COR-L47 (cell line): Measurements from ENCODE around the gene ARL3.
A peak's percentile ranks its signal among the peaks of the same experiment; 100 is the strongest.
"Not testable (repeated sequence)": the region's sequence is repeated elsewhere in the genome, so short reads cannot be mapped to it uniquely, and the experiment has no call there.

ENCODE experiments used
- DNase-seq: peaks from one replicate; lab custom pipeline; 2025; lab: John Stamatoyannopoulos, UW

ARL3 gene

DNA sequence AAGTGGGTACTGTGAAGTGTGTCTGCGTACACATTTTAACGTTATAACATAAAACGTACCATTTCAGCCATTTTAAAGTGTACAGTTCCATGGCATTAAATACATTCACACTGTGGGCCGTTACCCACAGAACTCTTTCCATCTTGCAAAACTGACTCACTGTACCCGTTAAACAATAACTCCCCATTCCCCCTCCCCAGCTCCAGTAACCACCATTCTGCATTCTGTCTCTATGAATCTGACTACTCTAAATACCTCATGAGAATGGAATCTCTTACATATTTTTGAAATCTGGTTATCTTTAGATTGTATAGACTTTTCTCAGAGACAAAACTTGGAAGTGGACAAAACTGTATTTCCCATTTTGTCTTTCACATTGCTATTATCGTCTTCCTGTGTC is 9.3 kb downstream of the ARL3 start:
- DNase-seq, result no peak

DNA sequence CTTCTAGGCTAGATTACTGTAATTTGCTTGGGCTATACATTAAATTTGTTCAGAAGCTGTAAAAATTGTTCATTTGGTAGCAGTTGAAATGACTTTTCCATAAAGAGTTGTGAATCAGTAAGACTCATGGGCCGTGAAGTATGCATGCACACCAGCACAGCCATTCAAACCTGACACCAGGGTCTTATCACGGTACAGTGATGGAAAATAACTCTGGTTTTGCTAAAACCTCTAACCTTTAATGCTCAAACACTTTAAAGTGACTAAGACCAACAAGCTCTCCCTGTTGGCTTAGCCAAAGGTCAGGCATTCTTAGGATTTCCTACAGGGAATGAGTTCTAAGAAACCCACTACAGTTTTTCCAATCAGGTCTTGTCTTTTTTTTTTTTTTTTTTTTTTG is 11.5 kb downstream of the ARL3 start:
- DNase-seq, result no peak

DNA sequence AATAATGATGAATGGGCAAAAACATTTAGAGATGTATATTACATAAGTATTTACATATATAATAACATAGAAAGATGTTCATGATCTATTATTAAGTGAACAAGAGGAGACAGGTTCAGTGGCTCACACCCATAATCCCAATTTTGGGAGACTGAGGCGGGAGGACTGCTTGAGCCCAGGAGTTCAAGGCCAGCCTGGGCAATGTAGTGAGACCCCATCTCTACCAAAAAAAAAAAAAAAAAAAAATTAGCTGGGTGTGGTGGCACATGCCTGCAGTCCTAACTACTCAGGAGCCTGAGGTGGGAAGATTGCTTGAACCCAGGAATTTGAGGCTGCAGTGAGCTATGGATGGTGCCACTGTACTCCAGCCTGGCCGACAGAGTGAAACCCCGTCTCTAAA is 12.4 kb downstream of the ARL3 start:
- DNase-seq, result no peak

DNA sequence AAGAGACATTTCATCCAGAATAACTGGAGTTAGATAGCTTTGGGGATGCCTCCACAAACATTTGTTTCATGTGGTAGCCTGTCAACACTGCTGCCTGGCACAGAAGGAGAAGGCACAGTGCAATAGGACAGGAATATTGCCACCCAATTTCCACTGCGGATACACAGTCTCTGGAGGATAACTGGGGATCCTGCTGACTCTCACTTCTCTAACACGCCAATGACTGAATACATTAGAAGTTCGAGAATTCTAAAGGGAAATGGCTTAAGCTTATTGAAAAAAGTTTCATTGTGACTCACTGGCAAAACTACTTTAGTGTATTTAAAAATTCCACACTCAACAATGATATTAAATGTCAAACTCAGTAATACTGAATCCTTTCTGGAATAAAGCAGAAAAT is 12.9 kb downstream of the ARL3 start:
- no peak for DNase-seq

DNA sequence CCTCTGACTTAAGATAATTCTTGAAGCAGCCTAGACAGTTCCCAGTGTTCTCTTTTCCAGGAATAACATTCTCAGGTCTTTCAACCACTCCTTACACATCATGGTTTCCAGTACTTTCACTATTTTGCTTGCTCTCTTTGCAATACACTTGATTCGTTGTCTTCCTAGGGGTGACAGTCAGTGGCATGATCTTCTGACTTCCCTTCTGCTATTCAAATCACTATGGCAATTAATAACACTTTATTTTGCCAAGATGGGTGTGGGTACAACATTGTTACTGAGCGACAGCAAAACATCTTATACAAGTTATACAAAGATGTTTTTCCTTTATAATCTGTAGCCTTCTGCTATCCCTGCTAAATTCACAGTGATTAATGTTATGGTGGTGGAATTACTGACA is 15.3 kb downstream of the ARL3 start:
- no peak for DNase-seq

DNA sequence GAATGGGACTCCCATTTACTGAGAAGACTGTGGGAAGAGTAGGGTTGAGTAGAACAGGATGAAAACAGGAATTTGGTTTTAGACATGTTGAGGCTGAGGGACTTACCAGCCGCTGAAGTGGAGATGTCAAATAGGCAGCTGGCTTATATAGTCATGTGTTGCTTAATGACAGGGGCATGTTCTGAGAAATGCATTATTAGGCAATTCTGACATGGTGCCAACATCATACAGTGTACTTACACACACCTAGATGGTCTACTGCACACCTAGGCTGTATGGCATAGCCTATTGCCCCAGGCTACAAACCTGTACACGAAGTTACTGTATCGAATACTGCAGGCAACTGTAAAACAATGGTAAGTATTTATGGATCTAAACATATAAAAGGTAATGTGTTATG is 17.5 kb downstream of the ARL3 start:
- no peak for DNase-seq

DNA sequence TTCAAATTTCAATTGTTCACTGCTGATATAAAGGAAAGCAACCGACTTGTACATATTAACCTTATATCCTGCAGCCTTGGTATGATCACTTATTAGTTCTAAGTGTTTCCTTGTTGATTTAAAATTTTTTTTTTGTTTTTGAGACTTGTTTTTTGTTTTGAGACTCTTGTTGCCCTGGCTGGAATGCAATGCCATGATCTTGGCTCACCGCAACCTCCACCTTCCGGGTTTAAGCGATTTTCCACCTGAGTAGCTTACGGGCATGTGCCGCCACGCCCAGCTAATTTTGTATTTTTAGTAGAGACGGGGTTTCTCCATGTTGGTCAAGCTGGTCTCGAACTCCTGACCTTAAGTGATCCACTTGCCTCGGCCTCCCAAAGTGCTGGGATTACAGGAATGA is 18.8 kb downstream of the ARL3 start:
- DNase-seq, result not testable (repeated sequence)

DNA sequence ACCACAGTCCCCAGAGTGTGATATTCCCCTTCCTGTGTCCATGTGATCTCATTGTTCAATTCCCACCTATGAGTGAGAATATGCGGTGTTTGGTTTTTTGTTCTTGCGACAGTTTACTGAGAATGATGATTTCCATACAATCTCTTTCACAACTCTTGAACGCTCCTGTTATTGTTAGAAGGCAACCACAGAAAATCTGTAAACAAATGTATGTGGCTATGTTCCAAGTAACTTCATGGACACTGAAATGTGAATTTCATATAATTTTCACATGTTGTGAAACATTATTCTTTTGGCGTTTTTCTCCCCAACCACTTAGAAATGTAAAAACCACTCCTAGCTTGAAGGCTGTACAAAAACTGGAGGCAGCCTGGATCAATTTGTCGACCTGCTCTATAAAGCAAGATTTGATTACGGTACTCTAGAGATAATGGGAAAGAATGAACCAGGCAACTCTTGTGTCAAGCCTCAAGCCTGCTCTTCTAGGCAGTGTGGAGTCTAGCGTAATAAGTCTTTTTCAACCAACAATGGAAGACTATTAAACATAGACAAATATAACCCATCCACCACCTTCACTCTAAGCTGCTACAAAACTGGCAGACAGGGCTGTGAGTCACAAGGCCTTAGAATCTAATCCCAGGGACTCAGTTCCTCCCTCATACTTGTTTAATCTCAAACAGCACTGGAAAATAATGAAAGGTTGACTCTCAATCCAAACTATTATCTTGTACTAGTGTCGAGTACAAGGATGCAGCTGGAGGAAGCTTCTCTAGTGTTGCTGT is 22.7 kb downstream of the ARL3 start:
- no peak for DNase-seq

DNA sequence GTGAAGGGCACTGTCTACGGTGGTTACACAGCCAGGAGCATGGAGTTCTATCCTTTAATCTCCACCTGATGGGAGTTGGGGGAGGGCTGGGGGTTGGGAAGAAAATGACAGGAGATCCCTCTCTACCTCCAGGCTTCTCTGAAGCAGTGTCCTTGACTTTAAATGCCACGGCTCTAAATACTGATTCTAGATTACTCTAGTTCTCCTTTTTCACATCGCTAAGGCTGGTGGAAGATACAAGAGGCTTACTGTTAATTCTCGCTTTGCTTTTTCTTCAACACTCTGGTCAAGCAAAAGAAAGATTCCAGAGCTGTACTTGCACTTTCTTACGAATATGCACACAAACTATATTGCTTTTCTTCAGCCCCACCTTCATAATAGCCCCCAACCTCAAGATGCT is 30.5 kb downstream of the ARL3 start:
- no peak for DNase-seq

DNA sequence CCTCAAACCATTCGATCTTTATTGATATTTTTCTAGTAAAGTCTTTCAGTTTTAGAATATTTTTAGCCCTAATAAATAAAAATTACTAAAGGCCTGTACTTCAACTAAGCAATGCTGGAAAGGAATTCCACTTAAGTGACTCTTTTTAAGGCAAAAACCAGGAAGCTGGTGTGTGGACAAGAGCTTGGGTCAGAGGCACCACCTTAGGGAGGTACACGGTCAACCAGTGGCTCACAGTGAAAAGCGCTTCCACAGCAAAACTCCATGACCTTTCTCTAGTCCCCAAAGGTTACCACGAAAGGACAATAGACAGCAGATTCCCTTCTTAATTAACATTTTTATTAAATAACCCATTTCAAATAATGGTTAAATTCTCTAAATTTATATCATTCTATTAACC is 31.2 kb downstream of the ARL3 start:
- DNase-seq, result no peak

DNA sequence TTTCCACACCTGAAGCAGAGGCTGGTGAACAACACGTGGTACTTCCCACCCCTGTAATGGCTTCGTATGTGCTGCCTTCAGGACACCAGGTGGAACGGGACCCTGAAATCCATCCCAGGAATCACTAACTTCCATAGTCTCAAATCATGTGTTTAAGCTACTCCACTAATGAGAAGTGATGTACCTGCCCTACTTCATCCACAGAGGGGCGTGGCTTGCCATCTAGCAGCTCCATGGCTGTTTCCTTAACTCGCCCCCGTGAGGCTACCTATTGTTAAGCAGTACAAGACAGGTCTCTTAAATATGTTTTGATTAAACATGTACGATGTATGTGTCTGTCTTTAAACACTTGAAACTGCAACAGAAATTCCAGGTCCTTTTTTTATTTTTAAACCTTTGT is 31.8 kb downstream of the ARL3 start:
- DNase-seq, result no peak

DNA sequence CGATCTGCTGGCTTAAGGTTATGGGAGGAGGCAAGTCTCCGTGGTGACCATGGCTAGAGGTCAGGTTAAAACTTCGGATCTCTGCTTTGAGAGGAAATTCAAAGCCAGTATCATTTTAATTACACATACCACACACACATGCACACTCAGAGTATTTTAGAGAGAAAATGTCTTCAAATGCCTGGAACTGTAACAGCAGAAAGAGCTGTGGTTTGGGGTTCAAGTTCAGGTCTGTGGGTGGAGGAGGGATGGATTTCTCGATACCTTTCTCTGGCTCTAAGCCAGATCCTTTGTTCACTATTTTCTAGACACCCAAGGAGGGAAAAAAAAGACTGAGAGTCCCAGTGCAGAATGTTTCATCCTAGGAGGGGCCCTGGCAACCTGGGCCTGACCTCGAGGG is 32.5 kb downstream of the ARL3 start:
- no peak for DNase-seq

DNA sequence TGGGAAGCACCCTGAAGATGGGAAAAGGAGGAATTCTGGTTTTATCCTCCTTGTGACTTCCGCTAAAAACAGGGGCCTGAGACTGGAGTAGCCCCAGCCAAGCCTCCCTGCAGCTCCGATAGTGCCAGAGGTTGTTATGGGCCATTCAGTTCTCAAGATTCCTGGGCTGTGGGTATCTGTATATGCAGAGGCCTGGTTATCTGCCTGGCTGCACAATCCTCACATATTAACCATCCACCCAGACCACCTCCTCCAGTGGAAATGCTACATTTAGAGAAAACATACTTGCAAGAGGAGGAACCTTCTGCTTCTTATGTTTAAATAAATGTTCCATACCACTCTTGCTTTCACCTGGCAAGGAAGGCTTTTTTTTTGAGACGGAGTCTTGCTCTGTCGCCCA is 34.6 kb downstream of the ARL3 start:
- DNase-seq, result no peak

DNA sequence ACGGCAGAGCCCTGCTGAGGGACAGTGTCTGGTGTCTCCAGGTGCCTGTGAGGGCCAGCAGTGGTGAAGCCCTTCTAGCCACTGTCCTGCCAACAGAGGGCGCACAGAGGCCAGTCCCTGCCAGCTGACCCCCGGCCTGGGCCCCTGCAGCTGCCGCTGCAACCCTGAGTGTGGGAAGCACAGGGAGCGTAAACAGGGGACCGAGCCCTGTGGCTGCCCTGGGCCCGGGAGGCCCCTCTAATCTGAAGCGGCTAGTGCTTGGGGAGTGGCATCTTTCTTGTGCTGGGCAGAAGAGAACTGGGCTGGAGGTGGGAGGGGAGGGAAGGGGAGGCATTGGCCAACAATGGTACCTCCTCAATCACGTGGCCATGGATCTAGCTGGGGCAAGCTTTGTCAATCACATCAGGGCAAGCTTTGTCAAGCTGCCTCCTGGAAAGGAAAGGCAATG is 35.3 kb downstream of the ARL3 start:
- peak; percentile 53 for DNase-seq

DNA sequence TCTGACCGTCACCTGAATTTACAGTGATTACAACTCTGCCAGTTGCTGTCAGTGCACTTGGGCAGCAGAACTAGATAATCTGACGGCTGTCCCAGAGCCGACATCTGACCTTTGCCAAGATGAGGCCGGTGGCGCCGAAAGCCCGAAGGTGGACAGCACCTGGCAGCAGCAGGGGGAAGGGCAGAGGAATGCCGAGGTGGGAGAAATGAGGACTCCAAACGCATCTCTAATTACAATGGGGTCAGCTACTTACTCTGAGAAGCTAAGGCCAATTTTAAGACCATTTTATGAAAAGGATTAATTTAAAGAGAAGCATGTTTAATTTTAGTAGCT is 36.2 kb downstream of the ARL3 start:
- no peak for DNase-seq

DNA sequence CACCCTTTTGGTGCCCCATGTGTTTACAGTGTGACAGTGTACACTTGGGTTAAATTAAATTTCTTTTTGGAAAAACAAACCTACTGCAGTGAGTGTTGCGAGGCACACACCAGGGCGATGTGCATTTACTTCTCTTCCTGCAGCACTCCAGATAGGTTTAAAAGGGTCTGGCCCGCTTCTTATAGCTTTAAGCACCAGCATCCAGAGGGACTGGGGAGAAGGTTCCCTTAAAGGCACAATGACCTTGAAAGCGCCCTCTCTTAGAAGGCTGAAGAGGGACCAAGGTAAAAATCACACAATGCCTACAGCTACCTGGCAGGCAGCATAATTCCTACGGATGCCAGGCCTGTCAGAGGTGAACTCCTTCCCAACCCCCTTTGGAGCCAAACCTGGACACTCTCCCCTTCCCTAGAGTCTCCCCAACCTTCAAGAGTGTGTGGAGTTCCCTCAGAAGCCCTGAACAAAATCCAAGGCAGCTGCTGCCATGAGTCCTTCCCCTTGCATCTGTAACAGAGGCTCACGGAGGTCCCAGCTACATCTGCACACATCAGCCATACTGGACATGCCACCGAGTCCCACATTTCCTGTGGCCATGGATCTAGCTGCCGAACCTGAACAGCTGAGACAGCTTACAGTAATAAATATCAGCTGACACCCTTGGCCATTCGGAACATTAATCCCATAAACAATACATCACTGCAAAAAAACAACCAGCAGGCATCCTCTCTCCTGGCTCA is 36.7 kb downstream of the ARL3 start:
- DNase-seq, result no peak

DNA sequence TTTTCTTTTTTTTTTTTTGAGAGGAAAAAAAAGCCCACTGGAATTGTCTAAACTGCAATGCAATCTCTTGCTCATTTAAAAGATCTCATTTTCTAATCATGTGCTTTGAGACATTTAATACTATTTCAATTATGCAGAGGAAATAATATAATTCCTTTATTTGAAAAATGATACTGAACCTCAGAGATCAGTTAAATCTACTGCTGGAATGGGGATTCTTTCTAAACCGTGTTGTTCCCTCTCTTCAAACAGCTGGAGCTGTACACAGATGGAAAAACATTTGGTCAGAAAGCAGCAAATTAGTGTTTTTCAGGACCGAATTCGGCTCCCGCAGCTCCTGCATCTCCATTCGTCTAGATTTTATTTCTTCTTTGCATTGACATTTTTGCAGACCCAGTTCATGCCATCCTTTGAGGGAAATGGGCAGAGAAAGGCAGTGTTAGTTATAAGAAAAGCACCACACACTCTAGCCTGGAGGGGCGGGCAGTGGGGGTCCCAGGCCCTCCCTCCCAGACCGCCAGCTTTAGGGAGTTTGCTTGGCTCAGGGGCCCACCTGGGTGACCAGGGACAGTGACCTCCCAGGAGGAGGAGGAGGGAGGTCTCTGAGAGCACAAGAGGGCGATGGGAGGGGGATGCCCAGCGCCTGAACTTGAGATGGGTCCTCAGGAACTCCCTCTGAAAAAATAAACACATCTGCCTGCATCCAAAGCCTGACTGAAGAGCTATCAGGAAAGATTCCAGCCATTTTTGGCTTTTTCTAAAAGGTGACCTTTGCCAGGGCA is 37.5 kb downstream of the ARL3 start:
- no peak for DNase-seq

DNA sequence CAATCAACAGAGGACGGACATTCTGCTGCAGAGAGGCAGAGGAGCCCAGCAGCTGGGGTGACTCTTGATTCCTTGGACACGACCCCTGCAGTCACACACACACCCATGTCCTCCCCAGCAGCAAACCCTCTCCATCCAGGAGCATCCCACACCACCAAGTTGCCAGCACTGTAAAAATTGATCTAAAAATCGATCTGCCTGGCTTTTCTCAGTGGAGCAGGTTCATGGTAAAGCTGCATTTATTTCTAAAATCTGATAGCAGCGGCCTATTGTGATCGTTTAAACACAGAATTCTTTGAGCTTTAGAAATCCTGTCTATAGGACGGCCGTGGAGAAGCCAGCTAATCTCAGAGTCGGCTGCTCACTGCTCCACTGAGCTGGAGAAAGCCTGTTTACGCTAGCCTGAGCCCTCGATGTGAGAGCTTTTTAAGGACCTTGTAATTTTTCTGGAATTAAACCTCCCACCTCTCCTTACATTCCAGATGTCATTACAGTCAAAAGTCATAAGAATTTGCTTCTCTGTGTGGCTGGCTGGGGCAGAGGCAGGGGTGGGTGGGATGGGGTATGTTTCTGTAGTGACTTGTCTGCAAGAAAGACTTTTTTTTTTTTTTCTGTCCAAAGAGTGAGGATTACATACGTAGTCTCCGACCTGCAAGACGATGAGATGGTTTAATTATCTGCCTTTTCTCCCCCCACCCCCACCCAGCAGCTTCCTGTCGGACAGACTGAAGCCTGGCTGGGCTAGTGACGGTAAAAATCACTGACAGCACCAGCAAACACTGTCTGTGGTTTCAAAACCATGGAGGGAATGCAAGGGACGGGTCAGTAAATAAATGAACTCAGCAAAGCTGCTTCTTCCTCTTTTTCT is 38.3 kb downstream of the ARL3 start:
- no peak for DNase-seq

DNA sequence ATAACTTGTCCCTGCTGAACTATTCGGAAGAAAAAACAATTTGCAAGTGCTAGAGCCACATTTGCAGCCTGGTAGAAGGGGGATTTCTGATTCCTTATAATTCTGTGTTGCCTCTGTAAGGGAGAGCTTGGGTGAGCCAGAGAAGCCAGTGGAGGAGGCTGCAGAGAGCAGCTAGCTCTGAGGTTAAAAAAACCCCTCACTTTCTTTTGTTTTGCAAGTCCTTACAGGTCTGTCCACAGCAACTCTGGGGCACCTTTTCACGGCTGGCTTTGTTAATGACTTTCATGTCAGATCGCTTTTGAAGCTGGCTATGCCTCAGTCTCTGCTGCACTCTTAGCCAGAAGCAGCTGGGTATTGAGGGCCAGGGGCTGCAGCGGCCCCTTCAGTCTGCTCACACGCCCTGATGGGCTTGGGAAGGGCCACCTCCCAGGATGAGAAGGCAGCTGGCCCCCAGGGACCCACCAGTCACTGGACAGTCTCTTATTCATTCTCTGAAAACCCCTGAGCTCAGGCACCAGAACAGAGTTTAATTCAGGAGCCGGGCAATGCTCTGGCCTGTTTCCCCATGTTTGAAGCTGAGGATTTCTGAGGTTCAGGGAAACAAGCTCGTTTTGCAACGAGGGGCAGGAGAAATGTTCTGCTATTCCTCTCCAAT is 39.1 kb downstream of the ARL3 start:
- DNase-seq, result no peak

DNA sequence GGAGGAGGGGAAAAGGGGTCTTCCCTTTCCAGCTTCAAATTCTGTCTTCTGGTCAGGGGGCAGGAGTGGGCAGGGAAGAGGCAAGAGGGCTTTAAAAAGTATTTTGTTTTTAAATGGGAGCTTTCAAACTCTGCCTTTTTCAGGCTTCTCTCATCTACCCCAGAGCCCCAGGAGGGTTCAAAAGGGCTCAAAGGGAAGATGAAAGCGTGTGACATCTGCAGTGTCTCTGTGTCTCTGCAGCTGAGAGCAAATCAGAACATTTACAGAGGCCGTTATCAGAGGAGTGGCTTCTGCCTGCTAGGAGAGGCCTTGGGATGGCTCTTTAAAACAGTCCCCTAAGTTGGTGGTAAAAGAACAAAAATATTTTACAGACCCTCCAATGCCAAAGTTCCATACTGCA is 39.6 kb downstream of the ARL3 start:
- no peak for DNase-seq

DNA sequence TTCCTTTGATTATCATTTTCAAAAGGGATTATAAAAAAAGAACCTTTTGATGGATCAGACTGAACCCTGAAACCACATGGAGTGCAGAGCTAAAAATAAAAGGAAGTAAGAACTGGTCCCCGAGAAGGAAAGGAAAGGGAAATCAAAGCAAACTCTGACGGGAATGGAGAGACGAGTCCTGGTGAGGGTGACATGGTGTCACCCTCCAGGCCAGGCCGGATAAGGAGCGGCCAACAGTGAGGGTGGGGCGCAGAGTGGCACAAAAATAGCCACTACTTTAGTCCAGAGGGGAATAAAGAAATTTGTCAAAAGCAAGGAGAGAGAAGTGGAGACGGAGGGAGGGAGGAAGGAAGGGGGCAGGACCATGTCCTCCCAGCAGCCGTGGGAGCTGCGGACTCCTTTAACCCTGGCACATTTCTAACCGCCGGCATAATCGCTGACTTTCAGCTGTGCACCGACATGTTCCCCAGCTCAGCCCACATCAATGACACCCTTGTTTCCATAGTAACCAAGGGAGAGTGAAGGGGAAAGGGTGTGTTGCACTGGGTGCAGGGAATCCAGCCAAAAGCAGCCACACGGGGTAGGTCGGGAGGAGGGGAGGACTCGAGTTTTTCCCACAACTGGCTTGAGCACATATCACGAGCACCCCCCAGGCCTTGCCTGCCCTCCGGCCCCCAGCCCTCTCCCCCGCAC is 40.2 kb downstream of the ARL3 start:
- peak; percentile 45 for DNase-seq
